D721Med (cell line): ENCODE data around the gene B3GALT5.

Experiments
- DNase-seq: peaks from one replicate; pipeline ENCODE4 v3.0.0; 2011; ENCODE audit warnings: low spot score; ENCODE audit not compliant: insufficient read length
- FAIRE-seq: peaks from 2 replicates; lab custom pipeline; 2011; peaks lifted over from hg19 to GRCh38; lab: Jason Lieb, UNC
- TF ChIP-seq, protein P1 (sequence below): IDR thresholded peaks from 2 replicates; pipeline ENCODE4 v1.5.1; 2012; ENCODE audit warnings: mild to moderate bottlenecking, control low read depth; ENCODE audit not compliant: insufficient read depth; ENCODE audit errors: missing control alignments

The B3GALT5 gene

DNA sequence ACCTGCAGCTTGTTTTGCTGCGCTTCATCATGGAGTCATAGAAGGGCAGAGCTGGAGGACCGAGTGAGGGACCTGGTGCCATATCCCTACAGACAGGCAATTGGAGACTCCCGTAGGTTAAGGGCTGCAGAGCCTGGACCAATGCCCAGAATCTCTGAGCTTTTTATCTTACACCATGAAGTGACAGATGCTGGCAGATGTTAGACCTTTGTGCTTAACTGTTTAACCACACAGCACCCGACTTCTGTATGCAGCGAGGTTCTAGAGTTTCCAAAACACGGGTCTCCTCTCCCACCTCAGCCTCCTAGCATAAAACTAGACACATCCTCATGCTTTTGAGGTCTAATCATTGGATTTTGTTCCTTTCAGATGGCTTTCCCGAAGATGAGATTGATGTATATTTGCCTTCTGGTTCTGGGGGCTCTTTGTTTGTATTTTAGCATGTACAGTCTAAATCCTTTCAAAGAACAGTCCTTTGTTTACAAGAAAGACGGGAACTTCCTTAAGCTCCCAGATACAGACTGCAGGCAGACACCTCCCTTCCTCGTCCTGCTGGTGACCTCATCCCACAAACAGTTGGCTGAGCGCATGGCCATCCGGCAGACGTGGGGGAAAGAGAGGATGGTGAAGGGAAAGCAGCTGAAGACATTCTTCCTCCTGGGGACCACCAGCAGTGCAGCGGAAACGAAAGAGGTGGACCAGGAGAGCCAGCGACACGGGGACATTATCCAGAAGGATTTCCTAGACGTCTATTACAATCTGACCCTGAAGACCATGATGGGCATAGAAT lies 47.6 kb downstream of the B3GALT5 start:
- TF ChIP-seq, protein P1, sequence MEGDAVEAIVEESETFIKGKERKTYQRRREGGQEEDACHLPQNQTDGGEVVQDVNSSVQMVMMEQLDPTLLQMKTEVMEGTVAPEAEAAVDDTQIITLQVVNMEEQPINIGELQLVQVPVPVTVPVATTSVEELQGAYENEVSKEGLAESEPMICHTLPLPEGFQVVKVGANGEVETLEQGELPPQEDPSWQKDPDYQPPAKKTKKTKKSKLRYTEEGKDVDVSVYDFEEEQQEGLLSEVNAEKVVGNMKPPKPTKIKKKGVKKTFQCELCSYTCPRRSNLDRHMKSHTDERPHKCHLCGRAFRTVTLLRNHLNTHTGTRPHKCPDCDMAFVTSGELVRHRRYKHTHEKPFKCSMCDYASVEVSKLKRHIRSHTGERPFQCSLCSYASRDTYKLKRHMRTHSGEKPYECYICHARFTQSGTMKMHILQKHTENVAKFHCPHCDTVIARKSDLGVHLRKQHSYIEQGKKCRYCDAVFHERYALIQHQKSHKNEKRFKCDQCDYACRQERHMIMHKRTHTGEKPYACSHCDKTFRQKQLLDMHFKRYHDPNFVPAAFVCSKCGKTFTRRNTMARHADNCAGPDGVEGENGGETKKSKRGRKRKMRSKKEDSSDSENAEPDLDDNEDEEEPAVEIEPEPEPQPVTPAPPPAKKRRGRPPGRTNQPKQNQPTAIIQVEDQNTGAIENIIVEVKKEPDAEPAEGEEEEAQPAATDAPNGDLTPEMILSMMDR: no peak
- DNase-seq: no peak
- FAIRE-seq: no peak

DNA sequence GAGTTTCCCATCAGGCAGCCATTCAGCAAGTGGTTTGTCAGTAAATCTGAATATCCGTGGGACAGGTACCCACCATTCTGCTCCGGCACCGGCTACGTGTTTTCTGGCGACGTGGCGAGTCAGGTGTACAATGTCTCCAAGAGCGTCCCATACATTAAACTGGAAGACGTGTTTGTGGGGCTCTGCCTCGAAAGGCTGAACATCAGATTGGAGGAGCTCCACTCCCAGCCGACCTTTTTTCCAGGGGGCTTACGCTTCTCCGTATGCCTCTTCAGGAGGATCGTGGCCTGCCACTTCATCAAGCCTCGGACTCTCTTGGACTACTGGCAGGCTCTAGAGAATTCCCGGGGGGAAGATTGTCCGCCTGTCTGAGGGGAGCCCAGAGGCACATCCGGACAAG lies 48.4 kb downstream of the B3GALT5 start:
- FAIRE-seq: no peak
- no peak for DNase-seq
- TF ChIP-seq, protein P1: no peak

DNA sequence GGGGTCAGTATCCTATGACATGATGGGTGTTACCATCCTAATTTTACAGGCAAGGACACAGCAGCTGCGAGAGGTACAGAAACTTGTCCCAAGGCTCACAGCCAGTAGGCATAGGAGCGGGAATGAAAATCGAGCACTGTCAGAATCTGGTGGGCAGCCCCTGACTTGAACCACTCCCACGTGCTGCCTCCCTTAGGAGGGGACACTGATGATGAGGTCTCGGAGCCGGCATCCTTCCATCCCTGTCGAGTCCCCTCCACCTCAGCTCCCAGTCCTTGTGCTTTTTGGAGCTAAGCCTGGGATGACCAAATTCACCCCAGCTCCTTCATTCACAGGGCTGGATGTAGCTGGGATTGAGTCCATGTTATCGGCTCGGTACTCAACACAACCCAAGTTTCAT lies 49.0 kb downstream of the B3GALT5 start:
- FAIRE-seq: no peak
- no peak for DNase-seq
- TF ChIP-seq, protein P1: no peak

DNA sequence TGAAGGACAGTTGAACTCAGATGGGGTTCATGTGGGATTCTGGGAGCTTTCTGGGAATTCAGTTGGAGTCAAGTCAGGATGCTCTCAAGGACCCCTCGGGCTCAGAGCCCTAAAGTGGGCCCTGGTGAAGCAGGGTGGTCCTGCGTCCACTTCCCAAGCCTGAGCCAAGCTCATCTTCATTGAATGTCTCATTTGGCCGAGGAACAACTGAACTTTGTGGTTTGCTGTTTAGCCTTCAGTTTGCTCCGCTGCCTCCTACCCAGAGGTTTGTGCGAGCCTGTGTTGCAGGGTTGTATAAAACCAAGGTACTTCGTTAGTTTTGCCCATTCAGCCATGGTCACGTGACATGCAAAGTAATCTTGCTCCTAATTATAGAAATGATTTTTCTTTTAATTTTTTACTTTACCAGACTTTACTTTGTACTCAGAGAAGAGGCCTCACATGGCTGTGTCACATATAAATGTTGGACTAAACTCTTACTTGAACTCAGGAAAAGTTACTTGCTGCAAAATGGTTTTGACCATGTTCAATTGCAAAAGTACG lies 49.7 kb downstream of the B3GALT5 start:
- FAIRE-seq (no peak), DNase-seq (no peak)
- TF ChIP-seq, protein P1: no peak

DNA sequence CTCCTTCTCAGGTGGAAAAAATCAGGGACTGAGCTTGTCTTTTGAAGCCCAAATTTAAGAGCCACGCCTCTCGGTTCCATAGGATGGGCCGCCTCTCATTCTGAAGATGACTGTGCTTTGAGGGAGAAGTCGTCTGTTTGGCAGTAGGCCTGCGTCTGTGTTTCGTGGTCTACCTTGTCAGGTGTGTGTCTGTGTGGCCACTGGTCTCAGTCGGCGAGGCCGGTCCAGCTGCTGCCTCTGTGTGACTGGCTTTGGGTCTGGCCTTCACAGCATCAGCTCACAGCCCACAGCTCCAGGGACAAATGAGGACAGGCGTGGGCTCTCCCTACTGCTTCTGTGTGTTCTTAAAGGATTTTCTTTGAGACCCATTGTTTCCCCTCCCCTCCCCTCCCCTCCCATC lies 50.3 kb downstream of the B3GALT5 start:
- no peak for DNase-seq
- TF ChIP-seq, protein P1: no peak
- no peak for FAIRE-seq

DNA sequence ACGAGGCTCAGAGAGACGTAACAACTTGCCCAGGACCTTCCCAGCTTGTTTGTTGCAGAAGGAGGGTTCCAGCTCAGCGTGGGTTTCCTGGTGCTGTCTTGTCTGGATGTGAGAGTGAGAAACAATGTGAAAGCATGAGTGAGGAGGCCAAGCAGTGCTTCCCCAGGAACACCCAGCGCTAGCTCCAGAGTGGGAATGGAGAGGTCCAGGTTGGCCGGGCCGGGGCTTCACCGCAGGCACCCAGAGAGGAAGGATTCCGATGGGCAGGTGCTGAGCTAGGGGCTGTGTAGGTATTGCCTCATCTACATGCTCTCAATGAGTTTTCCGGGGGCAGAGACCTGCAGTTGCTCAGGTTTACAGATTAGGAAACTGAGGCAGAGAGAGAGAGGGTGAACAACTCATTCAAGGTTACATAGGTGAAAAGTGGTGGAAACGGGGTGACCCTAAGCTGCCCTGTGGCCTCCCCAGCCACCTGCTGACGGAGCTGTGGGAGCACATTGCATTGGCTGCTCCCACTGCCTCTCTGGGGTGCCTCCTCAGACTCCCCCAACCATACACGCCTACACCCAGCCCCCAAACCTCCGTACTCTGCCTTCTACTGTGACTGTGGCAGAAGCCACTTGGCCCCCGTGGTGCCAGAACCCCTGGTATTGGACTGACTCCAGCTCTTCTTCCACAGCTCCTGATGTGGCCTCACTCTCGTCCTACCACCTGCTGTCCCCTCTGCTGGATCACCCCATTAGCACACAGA lies 51.2 kb downstream of the B3GALT5 start:
- TF ChIP-seq, protein P1: no peak
- no peak for DNase-seq
- no peak for FAIRE-seq
